ENCODE results near the gene MT1G. TPM values are rescaled to one million over a fixed set of nuclear protein-coding genes. Genes with fewer than 3 reads are reported as not detected.
"Not testable (repeated sequence)": the region's sequence is repeated elsewhere in the genome, so short reads cannot be mapped to it uniquely, and the experiment has no call there.

MT1G gene
- total RNA-seq, 1 experiment from 2014 or later = not detected

- not testable (repeated sequence) for DNase-seq (ENCODE audit: low spot score)
Measured at GRCh38 chr16:56665286-56666261, 2.3 kb downstream of the MT1G start.

- no peak for DNase-seq (ENCODE audit: low spot score)
Measured at GRCh38 chr16:56664506-56664905, 3.4 kb downstream of the MT1G start.

- DNase-seq (ENCODE audit: low spot score) = no peak
Measured at GRCh38 chr16:56662357-56663354, 5.2 kb downstream of the MT1G start.

- DNase-seq (ENCODE audit: low spot score) = no peak
Measured at GRCh38 chr16:56658327-56658875, 9.5 kb downstream of the MT1G start.

GRCh38 chr16:56657555-56658326 lies 10.1 kb downstream of the MT1G start, which contains the start of gene MT1F:
Gene MT1F (plus strand): TSS chr16:56657959. CDS start chr16:56658059, 100 bp downstream.
- DNase-seq (ENCODE audit: low spot score) = no peak

- DNase-seq (ENCODE audit: low spot score) = no peak
Measured at GRCh38 chr16:56653218-56653617, 14.6 kb downstream of the MT1G start.

- no peak for DNase-seq (ENCODE audit: low spot score)
Measured at GRCh38 chr16:56652600-56652999, 15.3 kb downstream of the MT1G start.

- DNase-seq (ENCODE audit: low spot score) = no peak
Measured at GRCh38 chr16:56651586-56651985, 16.3 kb downstream of the MT1G start, which contains the start of gene MT1B. Gene MT1B (plus strand): TSS chr16:56651886. CDS start chr16:56651954, 68 bp downstream.

GRCh38 chr16:56649820-56650219 lies 18.0 kb downstream of the MT1G start:
- DNase-seq (ENCODE audit: low spot score) = no peak

GRCh38 chr16:56649271-56649670 lies 18.6 kb downstream of the MT1G start:
- no peak for DNase-seq (ENCODE audit: low spot score)

- DNase-seq (ENCODE audit: low spot score) = no peak
Measured at GRCh38 chr16:56647641-56648431, 20.0 kb downstream of the MT1G start.

GRCh38 chr16:56645838-56646237 lies 22.0 kb downstream of the MT1G start:
- no peak for DNase-seq (ENCODE audit: low spot score)

- DNase-seq (ENCODE audit: low spot score) = no peak
Measured at GRCh38 chr16:56645311-56645710, 22.6 kb downstream of the MT1G start.

GRCh38 chr16:56643833-56644232 lies 24.0 kb downstream of the MT1G start:
- DNase-seq (ENCODE audit: low spot score) = no peak

GRCh38 chr16:56643080-56643778 lies 24.6 kb downstream of the MT1G start:
- no peak for DNase-seq (ENCODE audit: low spot score)

- DNase-seq (ENCODE audit: low spot score) = no peak
Measured at GRCh38 chr16:56641166-56641565, 26.7 kb downstream of the MT1G start.

- no peak for DNase-seq (ENCODE audit: low spot score)
Measured at GRCh38 chr16:56640076-56640475, 27.8 kb downstream of the MT1G start.

- DNase-seq (ENCODE audit: low spot score) = no peak
Measured at GRCh38 chr16:56639045-56639444, 28.8 kb downstream of the MT1G start.
